A673 (cell line): ENCODE measurements around the gene SDR39U1. TPM values are rescaled to one million over a fixed set of nuclear protein-coding genes. Genes with fewer than 3 reads are reported as not detected.
A peak's percentile ranks its signal among the peaks of the same experiment; 100 is the strongest.
"Not testable (repeated sequence)": the region's sequence is repeated elsewhere in the genome, so short reads cannot be mapped to it uniquely, and the experiment has no call there.

ENCODE experiments used
- BruUV-seq: library from RNA; stranded (reverse); fragments of 400-500 nt; replicated peaks from 2 replicates; lab custom pipeline; 2021; lab: Mats Ljungman, UMichigan
- CTCF ChIA-PET: fragments of 300-600 bp; sonication (Branson Sonifier 250); formaldehyde crosslinking; loops from one replicate; lab custom pipeline; 2022; ENCODE audit warnings: antibody characterized with exemption; lab: Charles Lee
- POLR2A ChIA-PET: fragments of 300-600 bp; sonication (Branson Sonifier 250); formaldehyde crosslinking; loops from one replicate; lab custom pipeline; 2022; ENCODE audit warnings: antibody characterized with exemption; ENCODE audit not compliant: low non-redundant PET; lab: Charles Lee
- DNase-seq: peaks from one replicate; pipeline ENCODE4 v3.0.0-alpha.2; 2015; ENCODE audit warnings: low spot score
- H3K27ac ChIP-seq: fragments of 200-600 bp; sonication (generic); 2 replicates; pipeline ENCODE4 v1.5.1; 2016; ENCODE audit warnings: mixed run types, low read depth, mild to moderate bottlenecking, mixed read lengths, antibody characterized with exemption, low read length; ENCODE audit not compliant: poor library complexity, severe bottlenecking
- H3K27me3 ChIP-seq: fragments of 200-600 bp; sonication (generic); replicated peaks from 2 replicates; pipeline ENCODE4 v1.6.1; 2017; ENCODE audit warnings: mixed run types, low read depth, mild to moderate bottlenecking, mixed read lengths, antibody characterized with exemption, low read length; ENCODE audit not compliant: insufficient read depth, poor library complexity
- H3K36me3 ChIP-seq: fragments of 200-600 bp; sonication (generic); 2 replicates; pipeline ENCODE4 v1.6.1; 2016; ENCODE audit warnings: mixed run types, mild to moderate bottlenecking, mixed read lengths, antibody characterized with exemption, low read length; ENCODE audit not compliant: insufficient read depth, poor library complexity, severe bottlenecking
- H3K4me1 ChIP-seq: fragments of 200-600 bp; sonication (generic); 2 replicates; pipeline ENCODE4 v1.6.1; 2017; ENCODE audit warnings: mixed run types, mild to moderate bottlenecking, mixed read lengths, antibody characterized with exemption, low read length; ENCODE audit not compliant: insufficient read depth, poor library complexity, severe bottlenecking
- H3K4me3 ChIP-seq: fragments of 200-600 bp; sonication (generic); 2 replicates; pipeline ENCODE4 v1.5.1; 2016; ENCODE audit warnings: low read depth, mixed run types, mild to moderate bottlenecking, mixed read lengths, low read length; ENCODE audit not compliant: poor library complexity, severe bottlenecking
- H3K9me3 ChIP-seq: fragments of 200-600 bp; sonication (generic); 2 replicates; pipeline ENCODE4 v1.6.1; 2016; ENCODE audit warnings: mixed run types, low read depth, mild to moderate bottlenecking, mixed read lengths, antibody characterized with exemption, low read length; ENCODE audit not compliant: poor library complexity, severe bottlenecking
- CTCF ChIP-seq: fragments of 300-800, 200-600 bp; sonication (generic); conservative IDR thresholded peaks from 2 replicates; pipeline ENCODE4 v1.5.1; 2017; ENCODE audit warnings: low read depth, mild to moderate bottlenecking, antibody characterized with exemption, low read length, moderate library complexity, mixed read lengths
- EZH2 ChIP-seq: fragments of 200-600 bp; sonication (generic); IDR thresholded peaks from 2 replicates; pipeline ENCODE4 v1.6.1; 2017; ENCODE audit warnings: borderline replicate concordance, low read depth, mild to moderate bottlenecking, mixed read lengths, antibody characterized with exemption, low read length; ENCODE audit not compliant: poor library complexity, severe bottlenecking
- intact Hi-C: fragments of 100-400 bp; cut with micrococcal nuclease; formaldehyde crosslinking; loops from one replicate; pipeline ENCODE4 v1.10.0; 2022; ENCODE audit not compliant: unreplicated experiment
- total RNA-seq: library from RNA; stranded (reverse); gene quantifications from 2 replicates; pipeline ENCODE4 v1.2.3, GENCODE V29; 2021

SDR39U1 gene
- total RNA-seq, 1 experiment from 2014 or later: 49.1 TPM

- H3K9me3 ChIP-seq: no peaks in the 10 kb centered on the region
- no peak overlapping the region for H3K27ac ChIP-seq
- TF ChIP-seq CTCF (peak; percentile 80), EZH2 (no peak)
- H3K4me3 ChIP-seq: no peak overlapping the region
- ChIA-PET CTCF (no interaction called here), POLR2A (no interaction called here)
- no peaks in the 10 kb centered on the region for H3K4me1 ChIP-seq
- DNase-seq: peak; percentile 41
- H3K36me3 ChIP-seq: no peaks in the 10 kb centered on the region
- intact Hi-C loops: no loop called here
- BruUV-seq: no TSS peak
- no peaks in the 10 kb centered on the region for H3K27me3 ChIP-seq
These were observed 39.2 kb upstream of the SDR39U1 start for GRCh38 chr14:24481622-24482324.

- intact Hi-C loops, H3K27me3 ChIP-seq, CTCF ChIA-PET, POLR2A ChIA-PET, H3K27ac ChIP-seq, H3K4me3 ChIP-seq, DNase-seq, BruUV-seq, H3K9me3 ChIP-seq, H3K4me1 ChIP-seq, H3K36me3 ChIP-seq: not testable (repeated sequence)
These were observed 37.4 kb upstream of the SDR39U1 start for GRCh38 chr14:24479999-24480398.

- ChIA-PET POLR2A (no interaction called here), CTCF (no interaction called here)
- BruUV-seq: no TSS peak
These were observed 32.7 kb upstream of the SDR39U1 start for GRCh38 chr14:24475261-24475660.

More at GRCh38 chr14:24475261-24475660, 32.7 kb upstream of the SDR39U1 start:
- no peak overlapping the region for H3K4me3 ChIP-seq
- H3K36me3 ChIP-seq: no peaks in the 10 kb centered on the region
- no peak for DNase-seq
- intact Hi-C loops: no loop called here
- no peaks in the 10 kb centered on the region for H3K27me3 ChIP-seq
- no peaks in the 10 kb centered on the region for H3K4me1 ChIP-seq
- no peaks in the 10 kb centered on the region for H3K9me3 ChIP-seq
- TF ChIP-seq EZH2: no peak
- TF ChIP-seq CTCF: no peak
- H3K27ac ChIP-seq: no peak overlapping the region
